ENCODE data around the gene ALDH6A1.

- TF ChIP-seq POLR2A (IDR thresholded peaks at IDR 0.05; ENCODE audit: low read depth, low read length) (no peak), POLR2AphosphoS5 (IDR thresholded peaks at IDR 0.05; ENCODE audit: low read depth, low read length) (no peak), TAF1 (IDR thresholded peaks at IDR 0.05; ENCODE audit: borderline replicate concordance, low read depth, low read length) (no peak)
Measured at GRCh38 chr14:74049876-74050495, 34.3 kb downstream of the ALDH6A1 start.
